Endothelial cell of umbilical vein (primary cell): ENCODE measurements around the gene FSIP1. TPM values are rescaled to one million over a fixed set of nuclear protein-coding genes. Genes with fewer than 3 reads are reported as not detected.

Experiments used
- BruUV-seq: library from RNA; stranded (reverse); fragments of 400-500 nt; replicated peaks from 2 replicates; lab custom pipeline; 2021; lab: Mats Ljungman, UMichigan
- CTCF ChIA-PET: fragments of 300-600, 350-600 bp; sonication (Branson Sonifier 250); formaldehyde crosslinking; loops from one replicate; lab custom pipeline; 2021; ENCODE audit warnings: antibody characterized with exemption, inconsistent platforms; lab: Charles Lee
- POLR2A ChIA-PET: fragments of 300-600, 350-600 bp; sonication (Branson Sonifier 250); formaldehyde crosslinking; loops from one replicate; lab custom pipeline; 2021; ENCODE audit warnings: antibody characterized with exemption, inconsistent platforms; lab: Charles Lee
- DNase-seq: peaks from one replicate; pipeline ENCODE4 v3.0.0-alpha.2; 2011; ENCODE audit warnings: low read depth, low spot score
- FAIRE-seq: peaks from 2 replicates; lab custom pipeline; 2011; peaks lifted over from hg19 to GRCh38; lab: Jason Lieb, UNC
- H2AFZ ChIP-seq: 2 replicates; pipeline ENCODE4 v1.6.0; 2012; ENCODE audit warnings: low read depth, low read length, control low read depth, inconsistent platforms
- H3K27ac ChIP-seq: 2 replicates; pipeline ENCODE4 v1.5.1; 2011; ENCODE audit warnings: low read depth, mild to moderate bottlenecking, control low read depth, low read length, moderate library complexity; ENCODE audit not compliant: insufficient read depth
- H3K27me3 ChIP-seq, 2 experiments: 2 replicates each; pipeline versions ENCODE4 v1.6.0 to v1.6.1; 2011; ENCODE audit warnings: low read length in 2 of 2, mixed read lengths in 1 of 2; ENCODE audit not compliant: control insufficient read depth in 2 of 2, insufficient read depth in 2 of 2
- H3K36me3 ChIP-seq, 2 experiments: 2 replicates in 1 of 2; 3 replicates in 1 of 2; pipeline ENCODE4 v1.5.1; 2011; ENCODE audit warnings: low read length in 2 of 2, mild to moderate bottlenecking in 1 of 2, moderate library complexity in 1 of 2; ENCODE audit not compliant: control insufficient read depth in 2 of 2, insufficient read depth in 2 of 2; ENCODE audit errors: extremely low read depth in 1 of 2
- H3K4me1 ChIP-seq: 3 replicates; pipeline ENCODE4 v1.5.1; 2011; ENCODE audit warnings: mild to moderate bottlenecking, low read length; ENCODE audit not compliant: control insufficient read depth, insufficient read depth; ENCODE audit errors: extremely low read depth
- H3K4me2 ChIP-seq: 2 replicates; pipeline ENCODE4 v1.6.1; 2011; ENCODE audit warnings: low read length, control low read depth, mixed read lengths; ENCODE audit not compliant: insufficient read depth
- H3K4me3 ChIP-seq, 3 experiments: fragments of 200-600 bp in 1 of 3; sonication (generic), shearing (Covaris generic) in 1 of 3; replicated peaks in 1 of 3; 2 replicates each; pipeline ENCODE4 v1.5.1; 2011 to 2016; ENCODE audit warnings: control low read depth in 3 of 3, low read length in 3 of 3, mild to moderate bottlenecking in 2 of 3, inconsistent platforms in 1 of 3, low read depth in 1 of 3, moderate library complexity in 1 of 3; ENCODE audit not compliant: insufficient read depth in 1 of 3
- H3K79me2 ChIP-seq: 2 replicates; pipeline ENCODE4 v1.6.0; 2012; ENCODE audit warnings: low read length, inconsistent platforms; ENCODE audit not compliant: control insufficient read depth, insufficient read depth
- H3K9ac ChIP-seq: replicated peaks from 2 replicates; pipeline ENCODE3; 2011; ENCODE audit warnings: low read length, control low read depth; ENCODE audit not compliant: insufficient read depth; ENCODE audit errors: extremely low read depth
- H3K9me1 ChIP-seq: replicated peaks from 3 replicates; pipeline ENCODE4 v1.6.0; 2011; ENCODE audit warnings: mild to moderate bottlenecking, low read length; ENCODE audit not compliant: control insufficient read depth, insufficient read depth; ENCODE audit errors: extremely low read depth
- H3K9me3 ChIP-seq: replicated peaks from 2 replicates; pipeline ENCODE4 v1.5.1; 2012; ENCODE audit warnings: low read length, inconsistent platforms; ENCODE audit not compliant: control insufficient read depth, insufficient read depth
- H4K20me1 ChIP-seq: replicated peaks from 2 replicates; pipeline ENCODE3; 2011; ENCODE audit warnings: mild to moderate bottlenecking, low read length; ENCODE audit not compliant: control insufficient read depth, insufficient read depth; ENCODE audit errors: extremely low read depth
- EZH2 ChIP-seq: IDR thresholded peaks from 2 replicates; pipeline ENCODE4 v1.6.1; 2012; ENCODE audit warnings: borderline replicate concordance, low read depth, mild to moderate bottlenecking, moderate library complexity, low read length, inconsistent platforms; ENCODE audit not compliant: severe bottlenecking
- FOS ChIP-seq: IDR thresholded peaks from 2 replicates; pipeline ENCODE4 v1.6.1; 2011; ENCODE audit warnings: mild to moderate bottlenecking, low read length, moderate library complexity, borderline replicate concordance; ENCODE audit not compliant: insufficient read depth
- GATA2 ChIP-seq: IDR thresholded peaks from 2 replicates; pipeline ENCODE4 v1.7.0; 2011; ENCODE audit warnings: low read depth, mild to moderate bottlenecking, moderate library complexity, mixed read lengths, low read length; ENCODE audit not compliant: insufficient read length, insufficient read depth
- JUN ChIP-seq: IDR thresholded peaks from 2 replicates; pipeline ENCODE4 v1.6.1; 2011; ENCODE audit warnings: borderline replicate concordance, low read depth; ENCODE audit not compliant: insufficient read length, insufficient read depth
- MAX ChIP-seq: IDR thresholded peaks from 2 replicates; pipeline ENCODE4 v1.6.1; 2011; ENCODE audit not compliant: insufficient read depth, insufficient read length
- MYC ChIP-seq: IDR thresholded peaks from one replicate; pipeline ENCODE4 v1.6.1; 2011; ENCODE audit warnings: mild to moderate bottlenecking, low read depth, low read length
- POLR2A ChIP-seq: IDR thresholded peaks from 2 replicates; pipeline ENCODE4 v1.6.1; 2012; ENCODE audit warnings: low read depth, mild to moderate bottlenecking, control low read depth, low read length
- POLR2AphosphoS5 ChIP-seq: IDR thresholded peaks from 2 replicates; pipeline ENCODE4 v1.6.1; 2012; ENCODE audit warnings: low read depth, mild to moderate bottlenecking, control low read depth, low read length, moderate library complexity; ENCODE audit not compliant: insufficient read depth
- dilution Hi-C: fragments of 300-500 bp; cut with MboI; formaldehyde crosslinking; loops from one replicate; pipeline ENCODE4 v1.15.0; 2019; ENCODE audit warnings: low sequenced_read_pairs; ENCODE audit not compliant: extremely low pct_ligation_motif_present
- intact Hi-C: fragments of 100-400 bp; cut with micrococcal nuclease; formaldehyde crosslinking; loops from one replicate; pipeline ENCODE4 v1.10.0; 2022
- polyA plus RNA-seq, 4 experiments: library from polyadenylated mRNA; depleted of rRNA in 3 of 4; stranded (reverse) in 3 of 4; unstranded in 1 of 4; fragments of >200 nt; gene quantifications; 2 replicates each; pipeline versions ENCODE4 v1.2.1 to v1.2.3, GENCODE V29; 2011 to 2012; ENCODE audit warnings: missing spikeins in 1 of 4
- total RNA-seq: library from RNA; stranded (reverse); gene quantifications from 2 replicates; pipeline ENCODE4 v1.2.3, GENCODE V29; 2021
- TF ChIP-seq, protein P1 (sequence below), 2 donors: IDR thresholded peaks; 1 replicate in 1 of 2; 2 replicates in 1 of 2; pipeline ENCODE4 v1.5.1; 2011; ENCODE audit warnings: low read length in 2 of 2, mild to moderate bottlenecking in 2 of 2, moderate library complexity in 2 of 2, control low read depth in 1 of 2, inconsistent platforms in 1 of 2, low read depth in 1 of 2; ENCODE audit not compliant: insufficient read depth in 1 of 2; ENCODE audit errors: extremely low read depth in 1 of 2

The FSIP1 gene
- total and polyA plus RNA-seq, 2 donors (not counting 3 experiments of a cell fraction or from before 2014, with no cell fraction given): 0.23 to 1.1 TPM

GRCh38 chr15:39651295-39651694 is 131.3 kb downstream of the FSIP1 start:
- Histone ChIP-seq H3K9ac (no peak overlapping the region), H3K36me3 (no peaks in the 10 kb centered on the region), H3K27me3 (no peaks in the 10 kb centered on the region), H3K4me2 (no peak overlapping the region), H3K4me3 (no peak overlapping the region), H3K27ac (no peak overlapping the region), H2AFZ (no peak overlapping the region), H3K79me2 (no peaks in the 10 kb centered on the region), H3K4me1 (no peaks in the 10 kb centered on the region), H3K9me3 (no peaks in the 10 kb centered on the region), H3K9me1 (no peaks in the 10 kb centered on the region), H4K20me1 (no peaks in the 10 kb centered on the region)
- dilution Hi-C loops: no loop called here
- CTCF ChIA-PET: interaction anchor here (0.9 to 2.6 kb wide), 5 partner anchors 10 to 106 kb away, joined by 3 to 8 read pairs (median 4); no protein-coding TSS in a partner anchor
- POLR2A ChIA-PET: no interaction called here
- TF ChIP-seq POLR2AphosphoS5: no peak
- TF ChIP-seq MAX: no peak
- BruUV-seq: no TSS peak
- DNase-seq: no peak
- intact Hi-C loops: no loop called here
- peak; percentile 21 for FAIRE-seq

DNA sequence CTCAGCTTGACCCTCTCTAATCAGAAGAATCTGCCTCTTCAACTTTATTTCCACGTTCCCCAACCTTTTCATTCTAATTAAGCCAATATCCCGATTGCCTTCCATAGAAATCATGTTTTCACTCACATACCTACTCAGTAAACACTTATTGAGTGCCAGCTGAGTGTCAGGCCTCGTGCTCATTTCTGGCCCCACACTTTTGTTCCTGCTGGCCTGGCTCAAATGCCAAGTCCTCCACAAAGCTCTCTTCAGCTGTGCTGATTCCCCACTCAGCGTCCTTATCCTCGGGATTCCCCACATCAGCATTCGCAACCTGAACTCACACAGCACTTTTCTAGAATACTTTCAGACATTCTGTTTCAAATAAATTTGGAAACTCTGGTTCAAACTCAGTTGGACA is 132.9 kb downstream of the FSIP1 start:
- dilution Hi-C loops (no loop called here), intact Hi-C loops (no loop called here)
- no peaks in the 10 kb centered on the region for H3K36me3 ChIP-seq
- ChIA-PET CTCF (interaction anchor here (0.8 to 1.4 kb wide), 3 partner anchors 8 to 107 kb away, joined by 3 read pairs; no protein-coding TSS in a partner anchor), POLR2A (no interaction called here)
- H3K79me2 ChIP-seq: no peaks in the 10 kb centered on the region
- no peak overlapping the region for H3K4me2 ChIP-seq
- H4K20me1 ChIP-seq: no peaks in the 10 kb centered on the region
- H3K9me3 ChIP-seq: no peaks in the 10 kb centered on the region
- BruUV-seq: no TSS peak
- H3K27me3 ChIP-seq: no peaks in the 10 kb centered on the region
- H3K9ac ChIP-seq: no peak overlapping the region
- H2AFZ ChIP-seq: no peak overlapping the region
- DNase-seq (no peak), FAIRE-seq (no peak)
- H3K9me1 ChIP-seq: no peaks in the 10 kb centered on the region
- H3K4me3 ChIP-seq: no peak overlapping the region
- TF ChIP-seq MYC (no peak), POLR2A (no peak), FOS (no peak), JUN (no peak), POLR2AphosphoS5 (no peak), MAX (no peak), GATA2 (no peak), EZH2 (no peak)
- TF ChIP-seq, protein P1, sequence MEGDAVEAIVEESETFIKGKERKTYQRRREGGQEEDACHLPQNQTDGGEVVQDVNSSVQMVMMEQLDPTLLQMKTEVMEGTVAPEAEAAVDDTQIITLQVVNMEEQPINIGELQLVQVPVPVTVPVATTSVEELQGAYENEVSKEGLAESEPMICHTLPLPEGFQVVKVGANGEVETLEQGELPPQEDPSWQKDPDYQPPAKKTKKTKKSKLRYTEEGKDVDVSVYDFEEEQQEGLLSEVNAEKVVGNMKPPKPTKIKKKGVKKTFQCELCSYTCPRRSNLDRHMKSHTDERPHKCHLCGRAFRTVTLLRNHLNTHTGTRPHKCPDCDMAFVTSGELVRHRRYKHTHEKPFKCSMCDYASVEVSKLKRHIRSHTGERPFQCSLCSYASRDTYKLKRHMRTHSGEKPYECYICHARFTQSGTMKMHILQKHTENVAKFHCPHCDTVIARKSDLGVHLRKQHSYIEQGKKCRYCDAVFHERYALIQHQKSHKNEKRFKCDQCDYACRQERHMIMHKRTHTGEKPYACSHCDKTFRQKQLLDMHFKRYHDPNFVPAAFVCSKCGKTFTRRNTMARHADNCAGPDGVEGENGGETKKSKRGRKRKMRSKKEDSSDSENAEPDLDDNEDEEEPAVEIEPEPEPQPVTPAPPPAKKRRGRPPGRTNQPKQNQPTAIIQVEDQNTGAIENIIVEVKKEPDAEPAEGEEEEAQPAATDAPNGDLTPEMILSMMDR (IDR thresholded peaks at IDR 0.05; ENCODE audit: extremely low read depth in 1 of 2, insufficient read depth in 1 of 2, low read depth in 1 of 2, low read length in 2 of 2): no peak
- no peaks in the 10 kb centered on the region for H3K4me1 ChIP-seq
- H3K27ac ChIP-seq: no peak overlapping the region
